NOMO-1 (cell line): ENCODE data around the gene ZNF705A.
"Not testable (repeated sequence)": the region's sequence is repeated elsewhere in the genome, so short reads cannot be mapped to it uniquely, and the experiment has no call there.

ENCODE experiments used
- DNase-seq, 2 experiments: peaks; one replicate each; lab custom pipeline; 2025; ENCODE audit not compliant: unreplicated experiment in 2 of 2; lab: John Stamatoyannopoulos, UW

ZNF705A gene

GRCh38 chr12:8156845-8157244 is at the start of gene ZNF705A:
Gene ZNF705A (plus strand): TSS chr12:8157015. CDS start chr12:8172626, 15,611 bp downstream.
- peak; percentile 80 to 88 for DNase-seq

DNA sequence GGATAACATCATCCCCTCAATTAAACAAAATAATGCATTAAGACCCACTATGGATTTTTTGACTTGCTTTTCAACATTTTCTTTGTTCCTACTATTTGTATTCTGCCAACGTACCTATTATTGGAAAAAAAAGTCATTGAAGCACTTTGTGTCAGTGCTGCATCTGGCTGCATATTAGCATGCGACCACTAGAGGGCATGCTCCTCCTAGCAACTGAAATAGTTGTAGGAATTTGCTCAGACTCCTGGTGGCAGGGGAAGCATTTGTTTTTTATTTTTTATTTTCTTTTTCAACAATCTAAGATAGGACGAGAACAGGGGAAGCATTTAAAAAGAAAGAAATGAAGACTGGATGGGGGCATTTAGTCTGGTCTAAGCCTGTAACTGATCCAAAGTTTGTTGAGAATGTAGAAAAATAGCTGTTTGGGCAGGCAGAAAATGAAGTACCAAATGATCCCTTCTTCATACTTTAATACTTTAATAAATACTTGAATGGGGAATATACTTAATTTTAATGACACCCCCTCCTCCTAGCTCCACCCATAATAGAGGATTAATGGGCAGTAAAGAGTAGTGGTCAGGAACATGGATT is 47.9 kb upstream of the ZNF705A start:
- DNase-seq, result peak; percentile 26 to 72

DNA sequence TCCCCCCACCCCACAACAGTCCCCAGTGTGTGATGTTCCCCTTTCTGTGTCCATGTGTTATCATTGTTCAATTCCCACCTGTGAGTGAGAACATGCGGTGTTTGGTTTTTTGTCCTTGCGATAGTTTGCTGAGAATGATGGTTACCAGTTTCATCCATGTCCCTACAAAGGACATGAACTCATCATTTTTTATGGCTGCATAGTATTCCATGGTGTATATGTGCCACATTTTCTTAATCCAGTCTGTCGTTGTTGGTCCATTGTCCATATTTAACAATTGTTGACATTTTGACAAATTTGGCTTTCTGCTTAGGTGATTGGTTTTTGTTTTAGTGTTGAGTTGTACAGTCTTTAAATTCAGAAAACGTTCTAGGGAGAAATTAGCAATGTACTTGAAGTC is 43.7 kb upstream of the ZNF705A start:
- DNase-seq, result not testable (repeated sequence)

DNA sequence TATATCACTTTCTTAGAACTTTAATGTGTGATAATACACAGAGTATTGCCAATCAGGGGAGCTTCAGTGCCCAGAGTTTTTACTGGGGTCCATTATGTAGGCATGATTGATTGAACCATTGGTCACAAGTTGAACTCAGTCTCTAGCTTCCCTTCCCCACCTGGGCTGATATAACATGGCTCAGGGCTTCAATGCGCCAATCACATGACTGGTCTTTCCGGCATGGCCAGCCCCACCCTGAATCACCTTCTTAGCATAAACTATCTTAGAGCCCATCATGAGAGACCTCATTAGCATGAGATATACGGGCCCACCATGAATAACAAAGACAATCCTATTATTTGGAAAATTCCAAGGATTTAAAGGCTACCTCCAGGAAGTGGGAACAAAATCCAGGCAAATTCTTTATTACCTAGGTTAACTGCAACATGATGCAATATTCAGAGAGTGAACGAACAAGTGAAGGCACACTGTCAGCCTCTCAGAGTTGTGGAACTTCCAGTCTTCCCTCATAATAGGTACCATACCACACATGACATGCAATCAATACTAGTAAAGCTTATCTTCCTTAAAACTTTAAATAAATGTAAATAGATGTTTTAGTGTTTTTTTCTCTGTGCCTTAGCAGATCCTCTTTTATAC is 36.6 kb upstream of the ZNF705A start:
- DNase-seq, result no peak

- DNase-seq, result peak; percentile 63 to 92
Measured at GRCh38 chr12:8123124-8123912, 33.5 kb upstream of the ZNF705A start, which contains the start of gene CLEC4A. Gene CLEC4A (plus strand): TSS chr12:8123617. CDS start chr12:8123879, 262 bp downstream.

GRCh38 chr12:8127138-8127537 is 29.7 kb upstream of the ZNF705A start:
- DNase-seq, result peak; percentile 69 to 89

DNA sequence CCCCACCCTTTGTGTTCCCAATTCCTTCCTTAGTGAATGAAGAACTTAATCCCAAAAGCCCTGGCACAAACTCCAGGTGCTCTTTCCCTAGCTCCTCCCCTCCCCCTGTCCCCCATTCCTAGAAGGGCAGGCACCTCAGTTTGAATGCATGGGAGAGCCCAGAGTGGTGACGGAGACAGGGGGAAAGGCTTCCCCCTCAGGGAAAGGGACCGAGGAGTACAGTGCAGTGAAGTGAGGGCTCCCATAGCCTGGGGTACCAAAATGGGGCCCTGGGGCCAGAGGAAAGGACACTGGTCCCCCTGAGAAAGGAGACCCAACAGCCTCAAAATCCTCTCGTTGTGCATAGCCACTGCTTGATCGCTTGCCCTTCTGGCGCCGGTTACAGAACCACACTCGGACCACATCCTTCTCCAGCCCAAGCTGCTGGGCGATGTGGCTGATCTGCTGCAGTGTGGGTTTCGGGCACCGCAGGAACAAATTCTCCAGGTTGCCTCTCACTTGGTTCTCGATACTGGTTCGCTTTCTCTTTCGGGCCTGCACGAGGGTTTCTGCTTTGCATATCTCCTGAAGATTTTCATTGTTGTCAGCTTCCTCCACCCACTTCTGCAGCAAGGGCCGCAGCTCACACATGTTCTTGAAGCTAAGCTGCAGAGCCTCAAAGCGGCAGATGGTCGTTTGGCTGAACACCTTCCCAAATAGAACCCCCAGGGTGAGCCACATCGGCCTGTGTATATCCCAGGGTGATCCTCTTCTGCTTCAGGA is 23.0 kb upstream of the ZNF705A start:
- not testable (repeated sequence) for DNase-seq

GRCh38 chr12:8134398-8134930 is 22.4 kb upstream of the ZNF705A start:
- DNase-seq, result not testable (repeated sequence)

- not testable (repeated sequence) for DNase-seq
Measured at GRCh38 chr12:8141647-8142046, 15.2 kb upstream of the ZNF705A start.

- DNase-seq, result no peak
Measured at GRCh38 chr12:8143261-8143660, 13.6 kb upstream of the ZNF705A start.

- DNase-seq, result no peak
Measured at GRCh38 chr12:8145754-8146441, 10.9 kb upstream of the ZNF705A start.

DNA sequence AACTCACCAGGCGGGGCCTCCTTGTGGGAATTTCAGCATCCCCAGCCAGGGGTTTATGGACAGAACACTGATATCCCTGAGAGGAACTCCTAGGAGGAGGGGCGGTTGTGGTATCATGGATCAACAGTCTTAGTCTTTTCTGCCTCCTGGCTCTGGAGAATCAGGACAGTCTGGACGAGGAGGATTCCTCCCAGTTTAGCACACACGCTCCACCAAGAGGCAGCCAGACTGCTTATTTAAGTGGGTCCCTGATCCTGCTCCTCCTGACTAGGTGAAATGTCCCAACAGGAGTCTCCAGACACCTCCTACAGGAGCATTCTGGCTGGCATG is 10.4 kb upstream of the ZNF705A start:
- DNase-seq, result no peak

DNA sequence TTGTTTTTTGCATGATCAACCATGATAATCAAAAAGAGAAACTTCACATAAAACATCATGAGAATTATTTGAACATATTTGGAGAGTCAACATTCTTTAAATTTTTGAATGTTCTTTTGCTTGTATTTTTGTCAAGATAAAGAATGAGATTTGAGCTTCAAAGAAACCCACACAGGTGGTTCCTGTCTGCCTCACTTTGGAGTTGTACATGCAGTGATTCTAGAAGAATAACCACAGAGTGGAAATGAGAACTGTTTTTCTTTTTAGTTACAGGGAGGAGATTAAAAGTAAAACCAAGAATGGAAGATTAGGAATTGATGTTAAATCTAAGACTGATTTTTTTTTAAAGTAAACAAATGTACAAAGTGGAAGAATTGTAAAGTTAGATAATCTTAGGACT is 2.3 kb upstream of the ZNF705A start:
- no peak for DNase-seq

DNA sequence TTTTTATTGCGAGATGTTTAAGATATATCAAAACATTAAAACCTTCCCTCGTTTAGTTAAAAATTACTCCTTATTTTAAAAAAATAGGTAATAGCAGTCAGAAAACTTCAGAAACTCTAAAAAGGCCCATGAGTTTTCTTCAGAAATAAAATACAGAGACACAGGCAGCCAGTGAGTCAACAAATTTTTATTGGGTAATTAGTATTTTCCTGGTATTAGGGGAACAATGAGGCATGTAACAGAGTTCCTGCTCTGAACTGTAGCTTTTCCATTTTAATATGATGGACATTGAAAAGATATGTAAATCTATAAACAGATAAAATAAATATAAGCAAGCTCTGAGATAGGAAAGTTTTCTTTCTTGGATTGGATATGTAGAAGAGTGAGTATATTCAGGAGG is 399 bp upstream of the ZNF705A start:
- DNase-seq, result no peak

DNA sequence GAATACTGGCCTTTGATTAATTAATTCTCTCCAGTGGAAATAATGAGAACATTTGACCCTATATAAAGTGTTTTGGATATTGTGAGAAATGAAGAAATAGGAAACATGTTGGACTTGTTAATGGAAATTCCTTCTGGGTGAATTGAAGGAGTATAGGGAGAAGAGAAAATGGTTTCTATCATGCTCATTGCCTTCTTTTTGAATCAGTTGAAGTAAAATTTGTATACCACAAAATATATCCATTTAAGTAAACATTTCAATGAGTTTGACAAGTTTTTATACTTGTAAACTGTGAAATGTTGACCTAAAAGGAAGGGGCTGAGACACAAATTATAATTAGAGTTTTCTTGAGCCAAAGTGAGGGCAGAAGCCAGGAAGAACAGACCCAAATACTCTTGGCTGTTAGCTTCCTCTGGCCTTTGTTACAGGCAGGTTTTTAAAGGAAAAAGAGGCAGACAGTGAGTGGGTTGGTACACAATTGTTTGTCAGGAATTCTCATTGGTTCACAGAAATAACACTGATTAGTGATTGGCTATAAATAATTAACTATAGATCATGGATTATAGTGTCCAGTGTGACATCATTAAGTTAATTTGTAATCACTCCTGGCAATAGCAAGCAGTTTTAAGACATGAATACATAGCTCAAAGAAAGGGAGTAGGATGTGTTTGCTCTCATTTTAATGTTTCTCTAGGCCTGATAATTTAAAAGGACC is 826 bp downstream of the ZNF705A start:
- no peak for DNase-seq

DNA sequence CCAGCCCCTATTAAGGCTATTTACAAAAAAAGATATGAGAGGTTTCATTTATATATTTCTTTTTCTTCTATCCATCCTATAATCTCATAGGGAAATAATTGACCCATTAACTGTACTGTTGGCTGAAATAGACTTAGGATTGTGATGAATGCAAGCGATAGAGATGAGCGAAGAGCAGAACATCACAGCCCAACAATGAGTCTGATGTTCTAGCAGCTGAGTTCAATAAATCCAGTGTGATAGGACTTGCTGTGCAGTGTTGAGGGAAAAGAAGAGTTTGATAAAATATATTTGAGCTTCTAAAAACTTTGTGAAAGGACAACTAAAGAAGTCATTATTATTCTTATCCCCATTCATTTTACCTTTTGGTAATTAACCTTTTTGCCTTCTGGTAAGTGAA is 16.1 kb downstream of the ZNF705A start:
- not testable (repeated sequence) for DNase-seq

DNA sequence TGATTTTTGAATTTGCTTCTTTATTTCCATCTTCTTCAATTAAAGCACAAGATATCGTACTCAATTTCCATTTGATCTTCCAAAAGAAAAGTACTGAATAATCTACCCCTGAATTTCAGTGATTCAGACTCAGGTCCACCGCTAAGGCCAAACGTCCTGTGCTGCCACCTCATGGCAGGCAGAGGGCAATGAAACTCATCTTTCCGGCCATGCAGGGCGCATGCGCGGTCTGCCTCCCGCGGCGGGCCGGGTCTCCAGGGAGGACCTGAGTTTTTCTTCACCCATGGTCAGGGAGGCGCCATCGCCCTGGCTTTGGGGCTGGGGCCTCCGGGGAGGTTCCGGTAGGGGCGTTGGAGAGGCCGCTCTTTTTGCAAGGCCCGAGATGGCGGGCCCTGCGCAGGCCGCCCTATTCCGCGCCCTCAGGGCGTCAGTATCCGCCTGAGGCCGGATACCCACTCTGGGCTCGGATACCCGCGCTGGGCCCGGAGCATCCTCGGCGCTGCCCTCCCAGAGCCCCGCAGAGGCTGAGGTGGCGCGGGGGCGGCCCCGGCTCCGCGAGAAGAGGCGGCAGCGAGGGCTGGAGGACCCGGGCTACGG is 23.3 kb downstream of the ZNF705A start:
- peak; percentile 60 to 61 for DNase-seq

DNA sequence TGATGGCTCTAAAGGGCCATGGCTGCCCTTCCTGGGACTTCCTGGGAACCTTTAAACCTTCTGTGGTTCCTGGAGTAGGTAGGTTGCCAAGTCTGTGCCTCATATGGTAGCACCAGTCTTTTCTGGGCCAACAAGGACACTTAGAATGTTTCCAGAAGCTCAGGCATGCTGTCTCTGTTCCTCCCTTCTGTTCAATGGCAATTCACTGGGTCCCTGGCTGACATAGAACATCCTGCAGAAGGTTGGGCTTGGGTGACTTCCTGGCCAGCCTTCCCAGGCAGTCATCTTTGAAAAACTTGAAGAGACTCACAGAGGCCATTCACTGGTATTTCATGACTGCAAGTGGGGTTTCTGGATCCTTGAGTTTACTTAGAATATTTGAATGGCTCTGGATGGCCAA is 24.5 kb downstream of the ZNF705A start:
- DNase-seq, result not testable (repeated sequence)

DNA sequence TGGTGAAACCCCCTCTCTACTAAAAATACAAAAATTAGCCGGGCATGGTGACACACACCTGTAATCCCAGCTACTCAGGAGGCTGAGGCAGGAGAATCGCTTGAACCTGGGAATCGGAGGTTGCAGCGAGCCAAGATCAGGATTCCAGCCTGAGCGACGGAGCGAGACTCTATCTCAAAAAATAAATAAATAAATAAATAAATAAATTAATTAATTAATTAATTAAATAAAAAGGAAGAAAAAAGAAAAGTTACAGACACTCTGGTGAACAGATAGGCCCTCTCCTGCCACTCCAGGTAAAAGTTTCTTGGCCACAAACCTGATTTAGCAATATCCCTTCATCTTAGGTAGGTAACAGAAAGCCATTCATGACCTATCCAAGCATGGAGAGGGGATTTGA is 26.1 kb downstream of the ZNF705A start:
- DNase-seq, result not testable (repeated sequence)
